Neural progenitor cell (in vitro differentiated cells): ENCODE data around the gene KIF18A. TPM values are rescaled to one million over a fixed set of nuclear protein-coding genes. Genes with fewer than 3 reads are reported as not detected.

Source experiments
- DNase-seq: peaks from one replicate; pipeline ENCODE4 v3.0.0-alpha.2; 2016; ENCODE audit warnings: low spot score
- H2AFZ ChIP-seq: fragments of 200-600 bp; sonication (generic); replicated peaks from 2 replicates; pipeline ENCODE4 v1.6.1; 2016; ENCODE audit warnings: antibody characterized with exemption
- H3F3A ChIP-seq: fragments of 200-600 bp; sonication (generic); 2 replicates; pipeline ENCODE4 v1.6.1; 2016; ENCODE audit warnings: antibody characterized with exemption, low read depth
- H3K27ac ChIP-seq: fragments of 200-600 bp; sonication (generic); 2 replicates; pipeline ENCODE4 v1.5.1; 2016; ENCODE audit warnings: mild to moderate bottlenecking
- H3K27me3 ChIP-seq: fragments of 200-600 bp; sonication (generic); 2 replicates; pipeline ENCODE4 v1.6.1; 2016; ENCODE audit warnings: mild to moderate bottlenecking, moderate library complexity
- H3K36me3 ChIP-seq: fragments of 200-600 bp; sonication (generic); 2 replicates; pipeline ENCODE4 v1.5.1; 2016
- H3K4me1 ChIP-seq: fragments of 200-600 bp; sonication (generic); 2 replicates; pipeline ENCODE4 v1.6.1; 2016; ENCODE audit warnings: mixed run types
- H3K4me2 ChIP-seq: fragments of 200-600 bp; sonication (generic); 2 replicates; pipeline ENCODE4 v1.6.1; 2016
- H3K4me3 ChIP-seq: fragments of 200-600 bp; sonication (generic); 2 replicates; pipeline ENCODE4 v1.5.1; 2016
- H3K79me2 ChIP-seq: fragments of 200-600 bp; sonication (generic); 2 replicates; pipeline ENCODE4 v1.6.1; 2016; ENCODE audit warnings: low read depth
- H3K9ac ChIP-seq: fragments of 200-600 bp; sonication (generic); 2 replicates; pipeline ENCODE4 v1.6.1; 2016
- H3K9me3 ChIP-seq: fragments of 200-600 bp; sonication (generic); 2 replicates; pipeline ENCODE4 v1.5.1; 2016; ENCODE audit warnings: low read depth
- H4K20me1 ChIP-seq: fragments of 200-600 bp; sonication (generic); 2 replicates; pipeline ENCODE4 v1.6.1; 2016; ENCODE audit warnings: low read depth
- H3K27ac Mint-ChIP-seq: 3 replicates; pipeline ENCODE4 v1.8.0; 2021; ENCODE audit warnings: mixed read lengths
- H3K27me3 Mint-ChIP-seq: 2 replicates; pipeline ENCODE4 v1.8.0; 2022; ENCODE audit warnings: low read depth, mild to moderate bottlenecking, inconsistent platforms, moderate library complexity, mixed read lengths; ENCODE audit not compliant: insufficient read depth
- H3K36me3 Mint-ChIP-seq: 3 replicates; pipeline ENCODE4 v1.8.0; 2021; ENCODE audit warnings: mixed read lengths
- H3K4me1 Mint-ChIP-seq: 3 replicates; pipeline ENCODE4 v1.8.0; 2021; ENCODE audit warnings: mixed read lengths
- H3K4me3 Mint-ChIP-seq: 3 replicates; pipeline ENCODE4 v1.8.0; 2021; ENCODE audit warnings: mild to moderate bottlenecking, moderate library complexity, mixed read lengths
- H3K9me3 Mint-ChIP-seq: 3 replicates; pipeline ENCODE4 v1.8.0; 2020; ENCODE audit warnings: mixed read lengths
- CTCF ChIP-seq: fragments of 200-600 bp; sonication (generic); IDR thresholded peaks from 2 replicates; pipeline ENCODE4 v1.5.1; 2017; ENCODE audit warnings: antibody characterized with exemption, mild to moderate bottlenecking
- EZH2 ChIP-seq: fragments of 200-600 bp; sonication (generic); IDR thresholded peaks from 2 replicates; pipeline ENCODE4 v1.6.1; 2017; ENCODE audit warnings: antibody characterized with exemption, mild to moderate bottlenecking, moderate library complexity
- EZH2phosphoT487 ChIP-seq: fragments of 200-600 bp; sonication (generic); IDR thresholded peaks from 2 replicates; pipeline ENCODE4 v1.6.1; 2017; ENCODE audit warnings: antibody characterized with exemption
- total RNA-seq: library from RNA; depleted of rRNA; stranded (reverse); fragments of >200 nt; gene quantifications from 2 replicates; pipeline ENCODE4 v1.2.3, GENCODE V29; 2015; ENCODE audit warnings: low replicate concordance

KIF18A gene
- total RNA-seq, 1 donor from 2014 or later, result 84.5 TPM

DNA sequence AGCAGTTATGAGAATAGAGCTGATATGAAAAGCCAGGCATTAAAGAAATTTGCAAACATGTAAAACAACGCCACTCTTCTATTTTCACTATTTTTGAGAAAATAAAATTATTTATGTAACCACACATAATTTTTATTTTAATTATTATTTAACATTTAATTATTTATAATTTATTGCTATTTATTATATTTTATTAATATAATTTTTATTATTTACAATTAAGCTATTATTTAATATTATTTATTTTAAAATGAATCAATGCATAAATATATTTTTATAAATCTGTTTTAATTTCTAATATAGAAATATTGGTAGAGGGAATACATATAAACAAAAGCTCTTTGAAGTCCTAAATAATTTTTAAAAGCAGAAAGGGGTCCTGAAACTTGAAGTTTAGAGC, 36.7 kb downstream of the KIF18A start:
- TF ChIP-seq CTCF (no peak), EZH2phosphoT487 (no peak), EZH2 (no peak)
- Histone ChIP-seq H3K36me3 (peaks cover 7% of the 10 kb centered on the region), H3K9ac (no peak overlapping the region), H3K27ac (no peak overlapping the region), H3K79me2 (no peaks in the 10 kb centered on the region), H3K4me3 (no peak overlapping the region), H3K27me3 (no peaks in the 10 kb centered on the region), H3K9me3 (no peaks in the 10 kb centered on the region), H4K20me1 (no peaks in the 10 kb centered on the region), H2AFZ (no peak overlapping the region), H3K4me1 (no peaks in the 10 kb centered on the region), H3F3A (no peaks in the 10 kb centered on the region), H3K4me2 (no peak overlapping the region)
- Mint-ChIP-seq H3K27ac (no peak overlapping the region), H3K36me3 (peaks cover 11% of the 10 kb centered on the region), H3K27me3 (no peaks in the 10 kb centered on the region), H3K9me3 (no peaks in the 10 kb centered on the region), H3K4me1 (no peaks in the 10 kb centered on the region), H3K4me3 (no peak overlapping the region)
- DNase-seq, result no peak

DNA sequence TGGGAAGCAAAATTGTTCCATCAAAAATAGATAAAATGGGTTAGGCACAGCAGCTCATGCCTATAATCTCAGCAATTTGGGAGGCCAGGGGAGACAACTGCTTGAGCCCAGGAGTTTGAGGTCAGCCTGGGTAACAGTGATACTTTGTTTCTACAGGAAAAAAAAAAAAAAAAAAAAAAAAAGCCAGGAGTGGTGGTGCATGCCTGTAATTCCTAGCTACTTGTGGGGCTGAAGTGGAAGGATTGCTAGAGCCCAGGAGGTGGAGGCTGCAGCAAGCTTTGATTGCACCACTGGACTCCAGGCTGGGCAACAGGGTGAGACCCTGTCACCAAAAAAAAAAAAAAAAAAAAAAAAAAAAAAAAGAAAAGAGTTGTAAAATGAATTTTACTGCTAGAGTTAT, 49.6 kb downstream of the KIF18A start:
- H3K9me3 ChIP-seq, result no peaks in the 10 kb centered on the region
- no peak overlapping the region for H3K9ac ChIP-seq
- H3F3A ChIP-seq, result no peaks in the 10 kb centered on the region
- peaks cover 32% of the 10 kb centered on the region for H3K36me3 ChIP-seq
- H3K4me1 ChIP-seq, result no peaks in the 10 kb centered on the region
- H3K4me1 Mint-ChIP-seq, result no peaks in the 10 kb centered on the region
- H2AFZ ChIP-seq, result no peak overlapping the region
- TF ChIP-seq EZH2phosphoT487, result no peak
- TF ChIP-seq EZH2, result no peak
- no peak for TF ChIP-seq CTCF
- H3K27ac Mint-ChIP-seq, result no peak overlapping the region
- H3K4me3 Mint-ChIP-seq, result no peak overlapping the region
- H4K20me1 ChIP-seq, result no peaks in the 10 kb centered on the region
- H3K27ac ChIP-seq, result no peak overlapping the region
- H3K27me3 ChIP-seq, result no peaks in the 10 kb centered on the region
- no peaks in the 10 kb centered on the region for H3K27me3 Mint-ChIP-seq
- peak; percentile 1 for DNase-seq
- no peak overlapping the region for H3K4me2 ChIP-seq
- no peaks in the 10 kb centered on the region for H3K79me2 ChIP-seq
- H3K4me3 ChIP-seq, result no peak overlapping the region
- peaks cover 21% of the 10 kb centered on the region for H3K36me3 Mint-ChIP-seq
- no peaks in the 10 kb centered on the region for H3K9me3 Mint-ChIP-seq

DNA sequence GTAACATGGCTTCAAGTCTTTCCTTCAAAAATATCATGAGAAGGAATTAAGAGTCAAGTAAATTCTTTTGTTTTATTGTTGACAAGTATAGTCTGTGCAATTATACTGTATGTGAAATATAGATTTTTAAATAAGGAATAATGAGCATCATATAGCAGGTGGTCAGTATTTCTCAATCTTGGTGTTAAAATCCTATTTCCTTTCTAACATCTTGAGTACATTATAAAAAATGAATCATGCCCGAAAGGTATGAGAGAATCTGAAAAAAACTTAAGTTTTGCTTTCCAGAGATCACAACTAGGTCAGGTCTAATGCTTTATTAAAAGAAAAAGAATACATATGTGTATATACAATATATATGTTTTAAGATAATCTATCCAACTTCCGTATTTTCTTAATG, 53.1 kb downstream of the KIF18A start:
- H3K4me3 ChIP-seq, result no peak overlapping the region
- no peaks in the 10 kb centered on the region for H3K79me2 ChIP-seq
- TF ChIP-seq EZH2phosphoT487, result no peak
- no peak overlapping the region for H3K27ac Mint-ChIP-seq
- no peak overlapping the region for H3K4me3 Mint-ChIP-seq
- H2AFZ ChIP-seq, result no peak overlapping the region
- H3K4me2 ChIP-seq, result no peak overlapping the region
- no peaks in the 10 kb centered on the region for H3K9me3 ChIP-seq
- H3K27me3 Mint-ChIP-seq, result no peaks in the 10 kb centered on the region
- H3K36me3 Mint-ChIP-seq, result peaks cover 18% of the 10 kb centered on the region
- no peaks in the 10 kb centered on the region for H4K20me1 ChIP-seq
- no peak for DNase-seq
- H3K4me1 Mint-ChIP-seq, result no peaks in the 10 kb centered on the region
- no peaks in the 10 kb centered on the region for H3K4me1 ChIP-seq
- no peak overlapping the region for H3K9ac ChIP-seq
- H3K27ac ChIP-seq, result no peak overlapping the region
- H3K36me3 ChIP-seq, result peaks cover 17% of the 10 kb centered on the region
- no peaks in the 10 kb centered on the region for H3K9me3 Mint-ChIP-seq
- no peaks in the 10 kb centered on the region for H3F3A ChIP-seq
- no peaks in the 10 kb centered on the region for H3K27me3 ChIP-seq

GRCh38 chr11:28049338-28050216, 58.4 kb downstream of the KIF18A start:
- Histone ChIP-seq H3K4me2 (no peak overlapping the region), H3K36me3 (peaks cover 2% of the 10 kb centered on the region), H3K27ac (no peak overlapping the region), H2AFZ (no peak overlapping the region), H3F3A (no peaks in the 10 kb centered on the region), H3K4me3 (no peak overlapping the region), H3K9ac (no peak overlapping the region), H3K27me3 (no peaks in the 10 kb centered on the region), H3K79me2 (no peaks in the 10 kb centered on the region), H4K20me1 (no peaks in the 10 kb centered on the region), H3K9me3 (no peaks in the 10 kb centered on the region), H3K4me1 (no peaks in the 10 kb centered on the region)
- DNase-seq, result no peak
- no peaks in the 10 kb centered on the region for H3K9me3 Mint-ChIP-seq
- no peaks in the 10 kb centered on the region for H3K4me1 Mint-ChIP-seq
- H3K27me3 Mint-ChIP-seq, result no peaks in the 10 kb centered on the region
- no peak overlapping the region for H3K27ac Mint-ChIP-seq
- no peak for TF ChIP-seq EZH2
- TF ChIP-seq EZH2phosphoT487, result no peak
- no peak for TF ChIP-seq CTCF
- peaks cover 1% of the 10 kb centered on the region for H3K36me3 Mint-ChIP-seq
- no peak overlapping the region for H3K4me3 Mint-ChIP-seq
